ENCODE results near the gene CDH19. TPM values are rescaled to one million over a fixed set of nuclear protein-coding genes. Genes with fewer than 3 reads are reported as not detected.

CDH19 gene
- total RNA-seq, 1 experiment from 2014 or later = not detected

DNA sequence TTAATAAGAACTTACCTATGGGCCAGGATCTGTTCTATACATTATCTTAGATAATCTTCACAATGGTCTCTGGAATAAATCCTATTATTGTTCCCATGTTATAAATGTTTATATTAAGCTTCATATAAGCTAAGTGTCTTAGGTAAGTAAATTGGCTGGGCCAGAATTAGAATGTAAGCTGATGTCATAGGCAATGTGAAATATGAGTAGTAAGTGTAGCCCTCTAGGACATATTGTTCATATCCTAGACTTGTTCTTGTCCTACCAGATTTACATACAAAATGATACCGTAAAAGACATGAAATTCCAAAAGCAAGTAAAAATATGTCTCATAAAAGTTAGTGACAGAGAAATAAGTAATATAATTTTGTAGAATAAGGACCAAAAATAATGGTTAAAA, 89.9 kb downstream of the CDH19 start:
- ChIA-PET RAD21 (ENCODE audit: low non-redundant PET in 1 of 2, low total read pairs in 2 of 2, uncharacterized antibody in 2 of 2, unreplicated experiment in 2 of 2) (no interaction called here), POLR2A (no interaction called here), CTCF (no interaction called here)
- Histone ChIP-seq H3K4me2 (ENCODE audit: low read length) (no peak overlapping the region), H3K9ac (ENCODE audit: low read length) (no peak overlapping the region), H3K79me2 (ENCODE audit: insufficient read depth, low read length) (no peaks in the 10 kb centered on the region), H3K9me3 (ENCODE audit: control insufficient read depth in 1 of 2, insufficient read depth in 1 of 2, low read depth in 1 of 2, low read length in 2 of 2) (peaks cover 12 to 26% of the 10 kb centered on the region in 2 experiments; a peak in 3 of 4 replicates), H3K9me2 (ENCODE audit: insufficient read depth) (no peaks in the 10 kb centered on the region), H3K27ac (ENCODE audit: low read depth, low read length) (no peak overlapping the region), H3K27me3 (ENCODE audit: insufficient read depth, low read length) (no peaks in the 10 kb centered on the region), H3K4me3 (replicated peaks in 1 of 2; ENCODE audit: low read depth in 1 of 2, low read length in 2 of 2) (no peak overlapping the region), H2AFZ (ENCODE audit: low read depth, low read length, poor library complexity, severe bottlenecking) (no peak overlapping the region), H3K36me3 (ENCODE audit: control insufficient read depth in 1 of 2, insufficient read depth in 2 of 2, low read length in 2 of 2) (no peaks in the 10 kb centered on the region), H4K20me1 (ENCODE audit: insufficient read depth) (no peaks in the 10 kb centered on the region), H3K4me1 (ENCODE audit: control insufficient read depth in 1 of 2, insufficient read depth in 2 of 2, low read length in 2 of 2) (no peaks in the 10 kb centered on the region)
- no peak for TF ChIP-seq EZH2phosphoT487 (IDR thresholded peaks at IDR 0.05; ENCODE audit: borderline replicate concordance)
- no peak for TF ChIP-seq ZFX (IDR thresholded peaks at IDR 0.05)
- no peak for TF ChIP-seq ZNF274 (IDR thresholded peaks at IDR 0.05; ENCODE audit: low read depth, low read length)
- no peak for TF ChIP-seq REST (IDR thresholded peaks at IDR 0.05; ENCODE audit: low read depth)
- TF ChIP-seq RAD21 (IDR thresholded peaks at IDR 0.05; ENCODE audit: low read depth) = no peak
- no peak for TF ChIP-seq FOSL1 (IDR thresholded peaks at IDR 0.05; ENCODE audit: low read depth)
- no peak for TF ChIP-seq TCF7L2 (IDR thresholded peaks at IDR 0.05; ENCODE audit: borderline replicate concordance, extremely low read depth, insufficient read depth, insufficient read length)
- TF ChIP-seq CEBPB (IDR thresholded peaks at IDR 0.05; ENCODE audit: low read depth) = no peak
- TF ChIP-seq EZH2 (IDR thresholded peaks at IDR 0.05) = no peak
- ATAC-seq = no peak
- intact Hi-C loops (cut with micrococcal nuclease) = no loop called here
- no peak for DNase-seq (ENCODE audit: low read depth, low spot score)
- BruUV-seq (replicated peaks) = no TSS peak

Data from HCT116 (cell line).